Erythroblast (primary cell): Measurements from ENCODE around the gene C5orf52.

Experiments used
- GATA1 ChIP-seq: IDR thresholded peaks from 2 replicates; pipeline ENCODE4 v1.6.1; 2011; ENCODE audit warnings: low read depth, mild to moderate bottlenecking, control low read depth, low read length, moderate library complexity
- POLR2A ChIP-seq: IDR thresholded peaks from 2 replicates; pipeline ENCODE4 v1.6.1; 2011; ENCODE audit warnings: mild to moderate bottlenecking, low read length

DNA sequence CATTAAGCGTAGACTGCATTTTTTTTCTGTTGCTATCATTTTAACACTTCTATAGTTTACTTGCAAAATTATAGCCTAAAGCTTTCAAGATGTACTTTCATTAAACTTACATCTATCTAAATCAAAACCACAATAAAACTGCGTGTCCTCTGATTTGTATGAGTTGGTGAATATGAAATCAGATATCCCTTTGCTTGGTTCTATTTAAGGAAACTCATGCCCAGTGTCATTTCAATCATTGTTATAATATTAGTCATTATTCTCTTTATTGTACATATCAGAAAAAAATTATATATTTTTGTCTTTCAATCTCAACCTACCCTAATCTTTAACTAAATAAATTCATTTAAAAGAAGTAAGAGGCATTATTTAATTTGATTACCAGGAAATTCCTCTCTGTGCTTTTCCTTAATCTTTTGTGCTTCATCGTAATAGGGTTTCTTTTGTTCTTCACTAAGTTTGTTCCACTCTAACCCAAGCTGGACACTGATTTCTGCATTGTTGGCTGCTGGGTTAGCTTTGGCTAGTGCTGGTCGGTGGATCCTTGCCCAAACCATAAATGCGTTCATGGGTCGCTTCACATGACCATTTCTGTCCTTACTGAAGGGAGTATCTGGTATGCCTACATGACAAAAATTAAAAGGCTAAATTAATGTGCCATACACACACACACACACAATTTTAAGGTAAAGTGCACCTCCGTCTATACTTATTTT is 22.9 kb upstream of the C5orf52 start:
- TF ChIP-seq POLR2A = no peak
- no peak for TF ChIP-seq GATA1
